H9 (cell line): ENCODE measurements around the gene ITGBL1. TPM values are rescaled to one million over a fixed set of nuclear protein-coding genes. Genes with fewer than 3 reads are reported as not detected.

Experiments used
- DNase-seq: peaks from one replicate; pipeline ENCODE4 v3.0.0-alpha.2; 2017
- H2AFZ ChIP-seq: one replicate; pipeline ENCODE4 v1.6.1; 2013; ENCODE audit warnings: mild to moderate bottlenecking, low read length, control low read depth, moderate library complexity
- H2AK5ac ChIP-seq: 2 replicates; pipeline ENCODE4 v1.6.1; 2013; ENCODE audit warnings: low read length, control low read depth, mixed read lengths; ENCODE audit not compliant: insufficient read length
- H2BK120ac ChIP-seq: one replicate; pipeline ENCODE4 v1.6.1; 2013; ENCODE audit warnings: low read depth, mild to moderate bottlenecking, low read length, control low read depth, inconsistent platforms; ENCODE audit not compliant: poor library complexity, severe bottlenecking
- H2BK12ac ChIP-seq: 2 replicates; pipeline ENCODE4 v1.6.1; 2013; ENCODE audit warnings: low read length, control low read depth, mixed read lengths, low read depth; ENCODE audit not compliant: insufficient read length
- H2BK15ac ChIP-seq: 2 replicates; pipeline ENCODE4 v1.6.1; 2013; ENCODE audit warnings: low read depth, low read length, control low read depth
- H2BK20ac ChIP-seq: one replicate; pipeline ENCODE4 v1.6.1; 2013; ENCODE audit warnings: low read depth, mild to moderate bottlenecking, low read length, control low read depth, inconsistent platforms; ENCODE audit not compliant: poor library complexity, severe bottlenecking
- H2BK5ac ChIP-seq: 2 replicates; pipeline ENCODE4 v1.6.1; 2013; ENCODE audit warnings: low read length, control low read depth, mixed read lengths; ENCODE audit not compliant: insufficient read length
- H3K14ac ChIP-seq: 2 replicates; pipeline ENCODE4 v1.6.1; 2013; ENCODE audit warnings: low read length, control low read depth; ENCODE audit not compliant: insufficient read depth
- H3K18ac ChIP-seq: 2 replicates; pipeline ENCODE4 v1.6.1; 2013; ENCODE audit warnings: low read depth, mild to moderate bottlenecking, mixed read lengths, low read length, control low read depth; ENCODE audit not compliant: insufficient read length
- H3K23ac ChIP-seq: 2 replicates; pipeline ENCODE4 v1.6.1; 2013; ENCODE audit warnings: low read length, control low read depth, mixed read lengths, low read depth; ENCODE audit not compliant: insufficient read length
- H3K23me2 ChIP-seq: 2 replicates; pipeline ENCODE4 v1.6.1; 2013; ENCODE audit warnings: low read depth, mild to moderate bottlenecking, mixed read lengths, low read length, control low read depth; ENCODE audit not compliant: insufficient read length, poor library complexity, severe bottlenecking
- H3K27ac ChIP-seq: 2 replicates; pipeline ENCODE4 v1.5.1; 2013; ENCODE audit warnings: low read length, control low read depth, mixed read lengths, low read depth; ENCODE audit not compliant: insufficient read length
- H3K27me3 ChIP-seq: 2 replicates; pipeline ENCODE4 v1.6.1; 2013; ENCODE audit warnings: low read length, control low read depth, inconsistent platforms; ENCODE audit not compliant: insufficient read depth
- H3K4ac ChIP-seq: 2 replicates; pipeline ENCODE4 v1.6.1; 2013; ENCODE audit warnings: low read depth, mild to moderate bottlenecking, control low read depth, inconsistent platforms, low read length, moderate library complexity
- H3K4me1 ChIP-seq: 2 replicates; pipeline ENCODE4 v1.6.1; 2013; ENCODE audit warnings: low read length, control low read depth, inconsistent platforms; ENCODE audit not compliant: insufficient read depth
- H3K4me2 ChIP-seq: 2 replicates; pipeline ENCODE4 v1.6.1; 2013; ENCODE audit warnings: low read length, control low read depth, mixed read lengths; ENCODE audit not compliant: insufficient read length, insufficient read depth
- H3K56ac ChIP-seq: 2 replicates; pipeline ENCODE4 v1.6.1; 2013; ENCODE audit warnings: low read depth, mild to moderate bottlenecking, mixed read lengths, low read length, control low read depth; ENCODE audit not compliant: insufficient read length
- H3K79me1 ChIP-seq: 2 replicates; pipeline ENCODE4 v1.6.1; 2013; ENCODE audit warnings: low read depth, mild to moderate bottlenecking, moderate library complexity, low read length, control low read depth, inconsistent platforms; ENCODE audit not compliant: insufficient read depth, poor library complexity, severe bottlenecking
- H3K79me2 ChIP-seq: 2 replicates; pipeline ENCODE4 v1.6.1; 2013; ENCODE audit warnings: low read length, control low read depth, inconsistent platforms; ENCODE audit not compliant: insufficient read depth
- H3K9ac ChIP-seq: 2 replicates; pipeline ENCODE4 v1.6.1; 2013; ENCODE audit warnings: low read length, control low read depth, mixed read lengths; ENCODE audit not compliant: insufficient read length; ENCODE audit errors: extremely low read depth
- H3K9me3 ChIP-seq: one replicate; pipeline ENCODE4 v1.6.1; 2013; ENCODE audit warnings: low read depth, low read length, inconsistent platforms; ENCODE audit not compliant: control insufficient read depth
- H3T11ph ChIP-seq: one replicate; pipeline ENCODE4 v1.6.1; 2013; ENCODE audit warnings: mild to moderate bottlenecking, low read length, control low read depth, inconsistent platforms
- H4K20me1 ChIP-seq: one replicate; pipeline ENCODE4 v1.6.1; 2013; ENCODE audit not compliant: control insufficient read depth, insufficient read length, insufficient read depth
- H4K5ac ChIP-seq: 2 replicates; pipeline ENCODE4 v1.6.1; 2013; ENCODE audit warnings: low read depth, mild to moderate bottlenecking, mixed read lengths, low read length, control low read depth; ENCODE audit not compliant: insufficient read length
- H4K8ac ChIP-seq: replicated peaks from 2 replicates; pipeline ENCODE4 v1.6.1; 2013; ENCODE audit warnings: low read length, control low read depth, mixed read lengths, low read depth; ENCODE audit not compliant: insufficient read length
- H4K91ac ChIP-seq: 2 replicates; pipeline ENCODE4 v1.6.1; 2013; ENCODE audit warnings: low read depth, mild to moderate bottlenecking, moderate library complexity, mixed read lengths, low read length, control low read depth; ENCODE audit not compliant: insufficient read length
- H3K27ac Mint-ChIP-seq, 3 experiments: 2 replicates in 2 of 3; 3 replicates in 1 of 3; pipeline ENCODE4 v1.8.0; 2020 to 2021; ENCODE audit warnings: mixed read lengths in 3 of 3, mild to moderate bottlenecking in 1 of 3, moderate library complexity in 1 of 3
- H3K27me3 Mint-ChIP-seq: 2 replicates; pipeline ENCODE4 v1.8.0; 2021; ENCODE audit warnings: low read depth, mild to moderate bottlenecking, moderate library complexity, mixed read lengths
- H3K36me3 Mint-ChIP-seq, 3 experiments: 2 replicates in 2 of 3; 3 replicates in 1 of 3; pipeline ENCODE4 v1.8.0; 2020 to 2021; ENCODE audit warnings: low read depth in 3 of 3, mixed read lengths in 3 of 3; ENCODE audit not compliant: insufficient read depth in 1 of 3
- H3K4me1 Mint-ChIP-seq, 2 experiments: 2 replicates each; pipeline ENCODE4 v1.8.0; 2020; ENCODE audit warnings: mixed read lengths in 2 of 2
- H3K4me3 Mint-ChIP-seq, 2 experiments: 2 replicates in 1 of 2; 3 replicates in 1 of 2; pipeline ENCODE4 v1.8.0; 2020 to 2021; ENCODE audit warnings: mild to moderate bottlenecking in 2 of 2, mixed read lengths in 2 of 2, moderate library complexity in 1 of 2
- H3K9me3 Mint-ChIP-seq, 2 experiments: 2 replicates in 1 of 2; 3 replicates in 1 of 2; pipeline ENCODE4 v1.8.0; 2020; ENCODE audit warnings: mild to moderate bottlenecking in 2 of 2, mixed read lengths in 2 of 2, moderate library complexity in 1 of 2
- CTCF ChIP-seq: fragments of 200-600 bp; sonication (generic); conservative IDR thresholded peaks from 3 replicates; pipeline ENCODE4 v1.8.0; 2021; ENCODE audit warnings: antibody characterized with exemption, mild to moderate bottlenecking
- WGBS: extraction: QIAGEN DNeasy Blood & Tissue Kit; methylation state at CpG from one replicate; pipeline ENCODE4 v1.1.7; 2013; ENCODE audit warnings: missing lambda C conversion rate, low lambda C conversion rate, mixed read lengths; ENCODE audit not compliant: insufficient read length; ENCODE audit errors: extremely low coverage; 5-methylcytosine and 5-hydroxymethylcytosine counted together
- total RNA-seq: library from RNA; stranded (reverse); gene quantifications from 2 replicates; pipeline ENCODE4 v1.2.1, GENCODE V29; 2021

ITGBL1 gene
- total RNA-seq, 1 experiment from 2014 or later, result not detected

DNA sequence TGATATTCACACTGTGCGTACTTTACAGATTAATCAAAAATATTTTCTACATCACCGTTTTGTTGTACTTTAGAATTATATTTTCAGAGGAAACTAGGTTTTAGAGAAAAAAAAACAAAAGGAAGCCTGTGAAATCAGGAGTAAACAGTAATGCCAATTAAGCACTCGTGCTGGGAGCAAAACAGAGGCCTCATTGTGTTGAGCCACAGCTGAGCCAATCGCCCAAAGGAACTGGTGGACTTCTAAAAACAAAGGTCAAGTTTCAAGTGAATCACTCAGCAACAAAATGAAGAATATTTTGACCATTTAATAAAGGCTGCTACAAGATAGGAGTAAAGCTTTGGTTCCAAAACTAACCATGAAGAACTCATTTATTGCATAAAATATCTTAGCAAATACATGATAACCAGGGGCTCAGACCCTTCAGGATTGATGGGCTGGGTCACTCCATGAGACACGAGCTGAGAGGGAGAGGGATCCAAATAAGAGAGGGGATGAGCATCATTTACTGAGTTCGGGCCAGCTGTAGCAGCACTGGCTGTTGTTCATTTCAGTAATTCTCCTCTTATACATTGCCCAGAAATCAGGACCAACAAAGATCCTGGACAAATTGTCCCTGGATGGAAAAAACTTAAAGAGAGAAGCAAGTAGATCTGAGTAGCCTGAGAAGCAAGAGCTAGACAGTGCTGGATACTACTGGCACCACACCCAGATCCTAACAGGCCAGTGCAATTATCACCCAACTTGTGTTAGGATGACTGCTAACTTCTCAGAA, 27.9 kb upstream of the ITGBL1 start:
- no peak overlapping the region for H2BK5ac ChIP-seq
- Mint-ChIP-seq H3K4me3 (no peak overlapping the region), H3K27me3 (peaks cover 2% of the 10 kb centered on the region; the same call in 1 of the 2 replicates), H3K4me1 (peaks cover 0 to under 1% of the 10 kb centered on the region in 2 experiments; a peak in 3 of 4 replicates), H3K36me3 (no peaks in the 10 kb centered on the region), H3K9me3 (no peaks in the 10 kb centered on the region), H3K27ac (no peak overlapping the region)
- no peak overlapping the region for H2BK20ac ChIP-seq
- H3K14ac ChIP-seq, result no peak overlapping the region
- H3K4ac ChIP-seq, result no peak overlapping the region
- no peak for DNase-seq
- WGBS, result no CpG with 5 or more reads among the region's 6 CpGs
- no peak overlapping the region for H2BK15ac ChIP-seq
- H2BK12ac ChIP-seq, result no peak overlapping the region
- H3K27me3 ChIP-seq, result no peaks in the 10 kb centered on the region
- H2AFZ ChIP-seq, result no peak overlapping the region
- H4K5ac ChIP-seq, result no peak overlapping the region
- no peak overlapping the region for H4K91ac ChIP-seq
- no peak overlapping the region for H2AK5ac ChIP-seq
- H3K79me2 ChIP-seq, result no peaks in the 10 kb centered on the region
- no peak overlapping the region for H3K23ac ChIP-seq
- H3K18ac ChIP-seq, result no peak overlapping the region
- H3K4me2 ChIP-seq, result no peak overlapping the region
- no peak for TF ChIP-seq CTCF
- H3K9ac ChIP-seq, result no peak overlapping the region
- no peaks in the 10 kb centered on the region for H3K23me2 ChIP-seq
- no peak overlapping the region for H2BK120ac ChIP-seq
- no peaks in the 10 kb centered on the region for H3K79me1 ChIP-seq
- H3T11ph ChIP-seq, result no peak overlapping the region
- H3K56ac ChIP-seq, result no peak overlapping the region
- H4K20me1 ChIP-seq, result no peaks in the 10 kb centered on the region
- H3K9me3 ChIP-seq, result no peaks in the 10 kb centered on the region
- no peak overlapping the region for H3K27ac ChIP-seq
- no peaks in the 10 kb centered on the region for H3K4me1 ChIP-seq
- no peak overlapping the region for H4K8ac ChIP-seq
